Stimulated activated CD4-positive, alpha-beta T cell treated with anti-CD3 and anti-CD28 coated beads, TNF-alpha, amount 100 ng/mL, for 1 hour (primary cell): Measurements from ENCODE around the gene SETBP1.

Experiments used
- DNase-seq, 3 donors: peaks; one replicate each; pipeline ENCODE4 v3.0.0-alpha.2; 2020; ENCODE audit warnings: low read depth in 3 of 3, low spot score in 1 of 3

Gene SETBP1

DNA sequence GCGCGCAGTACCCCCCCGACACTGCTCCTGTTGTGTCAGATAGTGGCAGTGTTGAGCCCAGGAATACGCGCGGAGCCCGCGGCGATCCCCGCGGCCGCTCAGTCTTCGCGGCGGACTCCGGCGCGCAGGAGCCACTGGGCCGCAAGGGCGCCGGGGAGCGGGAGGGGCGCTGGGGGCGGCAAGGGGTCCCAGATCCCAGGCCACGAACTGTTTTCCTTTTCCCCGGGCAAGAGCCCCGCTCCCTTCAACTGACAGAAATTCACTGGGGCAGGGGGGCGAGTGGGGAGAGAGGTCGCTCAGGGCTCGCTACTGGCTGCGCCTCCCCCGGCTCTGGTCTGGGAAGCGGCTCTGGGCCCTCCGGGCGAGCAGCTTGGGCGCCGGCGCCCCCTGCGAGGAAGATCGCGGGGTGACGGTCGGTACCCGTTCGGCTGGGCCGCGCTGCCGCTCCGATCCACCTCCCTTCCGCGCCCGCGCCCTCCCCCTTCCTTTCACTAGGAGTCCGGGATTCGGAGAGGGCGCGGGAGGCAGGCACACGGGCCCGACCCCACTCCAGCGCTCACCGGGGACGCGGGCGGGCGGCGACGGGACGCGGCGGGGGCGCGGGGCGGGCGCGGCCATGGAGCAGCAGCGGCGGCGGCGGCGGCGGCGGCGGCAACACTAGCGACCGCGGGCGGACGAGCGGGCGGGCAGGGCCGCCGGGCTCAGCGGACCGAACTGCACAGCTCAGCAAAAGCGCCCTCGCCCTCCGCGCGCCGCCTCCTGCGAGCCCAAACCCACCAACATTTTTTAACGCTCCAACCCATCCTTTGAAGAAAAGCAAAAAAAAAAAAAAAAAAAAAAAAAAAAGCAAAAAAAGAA, 1.4 kb upstream of the SETBP1 start:
- DNase-seq, result peak in 2 of 3 donors; percentile 33 to 46

DNA sequence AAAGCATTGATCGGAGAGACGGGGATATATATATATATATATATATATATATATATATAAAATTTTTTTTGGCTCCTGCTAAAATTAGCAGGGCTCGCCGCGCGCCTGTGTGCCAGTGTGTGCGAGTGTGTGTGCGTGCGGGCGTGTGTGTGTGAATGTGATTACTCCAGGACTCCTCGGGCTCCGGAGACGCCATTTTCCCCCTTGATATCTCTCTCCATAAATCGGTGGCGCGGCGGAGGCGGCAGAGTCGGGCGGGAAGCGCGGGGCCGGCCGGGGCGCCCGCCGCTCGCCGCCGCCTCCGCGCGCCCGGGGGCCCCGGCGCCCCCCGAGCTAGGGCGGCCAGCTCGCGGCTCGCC, 795 bp upstream of the SETBP1 start:
- DNase-seq, result peak in 1 of 3 donors; percentile 16

DNA sequence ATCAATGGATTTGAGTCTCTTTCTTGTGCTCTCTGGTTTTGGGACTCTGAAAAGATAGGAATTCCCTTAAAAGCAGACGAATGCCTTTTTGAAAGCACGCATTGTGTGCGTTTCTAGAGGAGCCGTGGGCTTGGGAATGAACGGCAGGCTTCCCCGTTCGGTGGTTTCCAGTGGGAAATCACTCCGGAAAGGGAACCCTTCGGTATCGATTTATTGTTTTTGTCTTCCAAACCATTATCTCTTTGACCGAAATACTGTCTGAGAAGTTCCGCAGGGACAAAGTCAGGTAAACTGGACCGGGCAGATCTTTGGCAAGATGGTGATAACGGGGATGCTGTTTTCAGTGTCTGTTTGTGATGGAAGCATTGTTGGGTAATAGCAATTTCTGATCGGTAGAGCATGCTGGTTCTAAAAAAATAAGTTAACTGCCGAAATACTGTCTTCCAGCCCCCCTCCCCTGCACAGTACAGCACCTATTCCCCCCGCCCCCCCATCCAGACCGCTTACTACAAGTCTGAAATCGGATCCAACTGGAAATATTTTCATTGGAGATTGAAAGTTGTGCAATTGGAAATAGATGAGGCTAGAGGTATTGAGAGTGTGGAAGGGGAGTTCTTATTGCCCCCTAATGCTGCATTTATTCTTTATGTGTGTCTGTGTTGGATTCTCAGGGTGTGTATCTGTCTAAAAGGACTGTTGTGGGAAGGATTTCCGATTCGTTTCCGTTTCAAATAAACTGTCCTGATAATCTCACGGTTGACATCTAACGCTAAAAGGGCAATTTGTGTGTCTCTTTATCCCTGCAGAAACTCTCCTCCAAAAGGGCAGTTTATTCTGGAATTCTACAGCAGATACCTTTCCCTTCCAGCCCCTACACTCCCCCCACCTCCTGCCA, 635 bp downstream of the SETBP1 start:
- DNase-seq, result no peak

- DNase-seq, result no peak
These were observed 1.6 kb downstream of the SETBP1 start for GRCh38 chr18:44682201-44682870.

- no peak for DNase-seq
These were observed 2.2 kb downstream of the SETBP1 start for GRCh38 chr18:44682871-44683221.

GRCh38 chr18:44683556-44683955, 2.9 kb downstream of the SETBP1 start:
- DNase-seq, result no peak

DNA sequence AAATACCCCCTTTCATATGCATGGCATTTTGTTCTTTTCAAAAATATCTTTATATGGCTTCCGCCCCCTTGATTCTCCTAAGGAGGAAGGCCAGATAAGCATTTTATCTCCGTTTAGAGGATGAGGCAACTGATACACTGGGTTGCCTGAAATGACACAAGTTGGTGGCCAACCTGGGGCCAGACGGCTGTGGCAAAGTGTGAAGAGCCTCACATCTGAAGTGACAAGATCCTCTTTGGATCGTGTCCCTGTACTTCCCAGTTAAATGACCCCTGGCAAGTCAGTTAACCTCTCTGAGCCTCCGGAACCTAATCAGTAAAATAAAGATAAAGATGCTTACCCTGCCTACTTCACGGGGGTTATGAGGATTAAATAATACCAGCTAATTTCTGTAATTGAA, 4.6 kb downstream of the SETBP1 start:
- no peak for DNase-seq

GRCh38 chr18:44686156-44686555, 5.5 kb downstream of the SETBP1 start:
- DNase-seq, result no peak

DNA sequence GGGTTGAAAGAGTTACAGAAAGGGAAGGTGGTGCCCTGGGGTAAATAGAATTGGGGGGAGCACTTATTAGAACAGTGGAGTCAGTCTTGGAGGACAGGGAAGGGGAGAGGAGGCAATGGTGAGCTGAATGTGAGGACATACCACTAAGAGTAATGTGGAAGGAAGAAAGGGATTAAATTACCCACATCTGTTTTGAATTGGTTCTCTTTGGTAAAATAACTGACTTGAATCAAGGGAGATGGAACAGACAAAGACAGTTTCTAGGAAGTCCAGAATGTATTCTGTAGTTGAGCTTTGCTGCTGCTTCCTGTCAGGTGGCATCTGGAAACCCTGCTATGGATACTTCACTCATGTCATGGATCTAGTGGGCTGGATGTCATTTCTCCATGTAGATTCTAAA, 6.7 kb downstream of the SETBP1 start:
- no peak for DNase-seq

DNA sequence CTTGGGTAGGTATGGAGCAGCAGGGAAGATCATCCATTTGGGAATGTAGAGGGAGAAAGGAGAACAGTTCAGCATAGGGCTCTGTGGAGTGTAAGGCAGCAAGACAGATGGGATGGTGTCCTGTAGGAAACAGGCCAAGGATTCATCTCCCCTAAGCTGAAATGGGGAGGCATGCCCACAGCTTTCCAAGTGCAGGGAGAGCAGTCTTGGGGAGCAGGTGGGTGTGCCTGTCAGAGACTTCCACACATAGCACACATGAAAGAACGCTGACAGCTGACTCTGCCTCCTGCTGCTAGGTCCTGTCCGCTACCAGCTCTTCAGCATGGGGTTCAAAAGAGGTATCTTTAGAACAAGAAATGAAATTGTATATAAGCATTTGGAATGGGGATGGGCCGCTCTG, 9.0 kb downstream of the SETBP1 start:
- DNase-seq, result no peak

- no peak for DNase-seq
These were observed 10.6 kb downstream of the SETBP1 start for GRCh38 chr18:44691148-44691925.

DNA sequence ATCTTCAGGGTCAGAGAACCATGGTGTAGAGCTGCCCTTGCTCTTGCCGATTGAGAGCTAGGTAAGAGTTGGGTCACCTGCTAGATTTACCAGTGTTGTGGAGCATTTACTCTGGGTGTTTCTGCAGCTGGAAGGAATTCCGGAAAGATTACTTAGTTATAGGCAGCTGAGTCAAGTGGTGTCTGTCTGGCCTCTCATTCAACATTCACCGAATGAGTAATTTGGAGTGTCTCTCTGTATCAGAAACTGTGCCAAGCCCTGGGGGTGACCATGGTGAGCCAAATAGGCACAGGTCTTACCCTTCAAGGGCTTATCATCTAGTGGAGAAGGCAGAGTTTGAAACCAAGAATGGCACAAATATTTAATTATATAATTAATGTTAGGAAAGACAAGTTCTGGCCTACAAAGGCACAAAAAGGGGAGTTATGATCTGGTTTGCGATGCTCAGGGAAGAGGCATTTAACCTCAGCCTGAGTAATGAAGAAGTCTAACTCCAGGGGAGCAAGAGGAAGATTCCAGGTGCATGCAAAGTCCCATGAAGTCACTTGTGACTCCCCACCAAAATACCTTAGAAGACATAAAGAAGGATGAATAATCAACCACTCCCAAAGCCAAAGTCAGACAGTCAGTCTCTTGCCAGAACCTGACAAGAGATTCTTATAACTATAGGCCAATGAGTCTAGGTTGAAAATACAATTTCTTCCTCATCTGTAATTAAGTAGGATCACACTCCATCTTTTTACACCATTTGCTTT, 12.5 kb downstream of the SETBP1 start:
- no peak for DNase-seq

DNA sequence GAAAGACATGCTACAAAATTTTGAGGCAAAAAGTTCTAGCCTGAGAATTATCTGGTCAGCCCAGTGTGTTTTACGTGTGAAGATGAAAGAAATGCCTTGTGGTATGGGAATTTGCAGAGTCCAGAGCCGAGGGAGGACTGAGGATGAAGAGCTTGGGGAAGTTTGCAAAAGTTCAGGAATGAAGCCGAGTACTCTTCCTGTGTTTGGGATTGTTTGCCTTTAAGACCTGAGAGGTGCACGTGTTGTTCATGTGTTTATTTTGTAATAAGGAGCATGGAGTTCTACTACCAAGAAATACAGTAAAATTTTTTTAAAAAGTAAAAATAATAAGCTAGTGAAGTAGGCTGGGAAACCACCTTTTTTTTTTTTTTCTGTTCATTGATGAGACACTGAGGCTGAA, 14.8 kb downstream of the SETBP1 start:
- DNase-seq, result no peak

- no peak for DNase-seq
These were observed 16.2 kb downstream of the SETBP1 start for GRCh38 chr18:44696892-44697291.

- no peak for DNase-seq
These were observed 16.6 kb downstream of the SETBP1 start for GRCh38 chr18:44697315-44697714.

DNA sequence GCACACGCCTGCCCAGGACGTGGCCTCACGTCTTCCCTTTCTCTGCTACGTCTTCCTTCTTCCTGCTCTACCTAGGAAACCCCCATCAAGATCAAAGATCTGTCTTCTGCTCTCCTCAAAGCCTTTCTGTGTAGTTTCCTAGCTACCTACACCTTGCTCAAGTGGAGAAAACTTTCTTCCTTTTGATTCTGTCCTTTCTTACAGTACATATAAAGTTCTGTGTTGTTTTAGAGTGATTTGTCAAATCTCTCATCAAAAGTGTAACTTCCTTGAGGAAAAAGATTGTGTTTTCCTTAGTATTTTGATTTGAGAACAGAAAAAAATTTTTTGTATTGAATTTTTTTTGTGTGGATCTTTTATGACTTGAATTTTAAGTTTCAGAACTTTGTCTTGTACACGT, 17.8 kb downstream of the SETBP1 start:
- no peak for DNase-seq

- no peak for DNase-seq
These were observed 19.0 kb downstream of the SETBP1 start for GRCh38 chr18:44699572-44700261.

GRCh38 chr18:44700652-44701051, 20.0 kb downstream of the SETBP1 start:
- no peak for DNase-seq

GRCh38 chr18:44701227-44701626, 20.5 kb downstream of the SETBP1 start:
- DNase-seq, result no peak

DNA sequence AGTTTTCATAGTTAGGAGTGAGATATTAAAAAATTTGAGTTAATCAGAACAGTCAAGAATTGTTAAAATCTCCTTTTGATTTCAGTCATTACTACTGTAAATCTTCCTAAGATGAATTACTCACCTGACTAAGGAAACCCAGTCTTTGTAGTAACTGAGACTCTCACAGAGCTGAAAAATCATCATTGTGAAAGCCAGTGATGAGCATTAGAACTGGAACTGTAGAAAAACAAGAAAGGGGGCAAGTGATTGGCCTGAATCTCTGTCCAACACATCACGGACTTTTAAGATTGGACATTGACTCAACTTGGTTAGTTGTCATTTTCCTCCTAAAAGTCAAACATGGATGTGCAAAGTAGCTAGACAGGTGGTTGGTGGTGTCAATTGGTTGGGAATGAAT, 21.9 kb downstream of the SETBP1 start:
- DNase-seq, result no peak
